ENCODE data around the gene NANOS3. TPM values are rescaled to one million over a fixed set of nuclear protein-coding genes. Genes with fewer than 3 reads are reported as not detected.

Gene NANOS3
- polyA plus RNA-seq (2013, experiment 1 of 2): 3.8 TPM
- polyA plus RNA-seq (2013, experiment 2 of 2): 2.2 TPM

DNA sequence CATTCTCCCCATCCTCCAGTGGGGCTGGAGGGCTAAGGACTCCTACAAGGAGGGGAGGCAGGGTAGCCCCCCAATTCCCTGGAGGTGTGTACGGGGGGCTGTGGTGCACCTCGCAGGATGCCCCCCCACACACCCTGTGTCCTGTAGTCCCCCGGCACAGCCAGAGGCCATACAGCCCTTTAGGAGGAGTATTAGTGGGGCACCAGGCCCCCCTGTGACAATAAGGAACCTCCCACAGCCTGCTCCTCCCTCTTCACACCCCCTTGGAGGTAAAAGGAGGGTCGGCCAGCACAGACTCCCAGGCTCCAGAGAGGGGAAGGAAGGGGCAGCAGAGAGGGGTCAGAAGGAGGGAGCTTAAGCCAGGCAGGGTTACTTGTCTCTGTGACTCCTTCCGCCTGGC, at the start of gene NANOS3:
Gene NANOS3 (plus strand): TSS at position 301 of the 400 bp plus-strand sequence. CDS start 115 bp downstream, outside the sequence.
- H3K4me1 ChIP-seq (ENCODE audit: control insufficient read depth, insufficient read depth, low read length, poor library complexity, severe bottlenecking): peaks cover 22% of the 10 kb centered on the region
- no peak within 1 kb of the TSS for H3K4me3 ChIP-seq (ENCODE audit: extremely low read depth, insufficient read depth, low read length, poor library complexity, severe bottlenecking)
- H3K36me3 ChIP-seq (ENCODE audit: control insufficient read depth, insufficient read depth, low read length): no peaks in the 10 kb centered on the region
- no peak within 1 kb of the TSS for H3K27ac ChIP-seq (ENCODE audit: low read depth, low read length, severe bottlenecking)
- WGBS, 2 experiments (ENCODE audit: insufficient coverage in 2 of 2): 43 to 55% methylated on average over 2 to 3 of the region's 5 CpGs
- no peaks in the 10 kb centered on the region for H3K9me3 ChIP-seq (ENCODE audit: control insufficient read depth, low read length)

DNA sequence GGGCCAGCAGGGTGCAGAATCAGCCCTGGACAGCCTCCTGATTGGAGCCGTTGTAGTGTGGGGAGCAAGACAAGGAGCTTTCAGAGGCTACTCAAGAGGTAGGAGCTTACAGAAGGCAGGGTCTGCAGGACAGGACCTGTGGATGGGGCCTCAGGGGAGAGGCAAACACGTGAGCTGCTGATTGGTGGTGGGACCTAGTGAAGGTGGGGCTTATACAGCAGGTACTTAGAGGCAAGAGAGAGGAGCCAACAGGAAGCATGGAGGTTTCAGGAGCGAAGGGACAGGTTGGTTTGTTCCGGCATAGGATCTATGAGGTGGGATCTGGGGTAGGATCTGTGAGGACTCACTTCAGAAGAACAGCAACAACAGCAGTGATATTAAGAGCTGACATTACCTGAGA, 49.3 kb upstream of the NANOS3 start:
- H3K9me3 ChIP-seq (ENCODE audit: control insufficient read depth, low read length): no peaks in the 10 kb centered on the region
- WGBS, 2 experiments (ENCODE audit: insufficient coverage in 2 of 2): 88 to 90% methylated on average over 4 of the region's 4 CpGs
- no peaks in the 10 kb centered on the region for H3K4me1 ChIP-seq (ENCODE audit: control insufficient read depth, insufficient read depth, low read length, poor library complexity, severe bottlenecking)
- no peak overlapping the region for H3K27ac ChIP-seq (ENCODE audit: low read depth, low read length, severe bottlenecking)
- peaks cover 73% of the 10 kb centered on the region for H3K36me3 ChIP-seq (ENCODE audit: control insufficient read depth, insufficient read depth, low read length)
- H3K4me3 ChIP-seq (ENCODE audit: extremely low read depth, insufficient read depth, low read length, poor library complexity, severe bottlenecking): no peak overlapping the region

DNA sequence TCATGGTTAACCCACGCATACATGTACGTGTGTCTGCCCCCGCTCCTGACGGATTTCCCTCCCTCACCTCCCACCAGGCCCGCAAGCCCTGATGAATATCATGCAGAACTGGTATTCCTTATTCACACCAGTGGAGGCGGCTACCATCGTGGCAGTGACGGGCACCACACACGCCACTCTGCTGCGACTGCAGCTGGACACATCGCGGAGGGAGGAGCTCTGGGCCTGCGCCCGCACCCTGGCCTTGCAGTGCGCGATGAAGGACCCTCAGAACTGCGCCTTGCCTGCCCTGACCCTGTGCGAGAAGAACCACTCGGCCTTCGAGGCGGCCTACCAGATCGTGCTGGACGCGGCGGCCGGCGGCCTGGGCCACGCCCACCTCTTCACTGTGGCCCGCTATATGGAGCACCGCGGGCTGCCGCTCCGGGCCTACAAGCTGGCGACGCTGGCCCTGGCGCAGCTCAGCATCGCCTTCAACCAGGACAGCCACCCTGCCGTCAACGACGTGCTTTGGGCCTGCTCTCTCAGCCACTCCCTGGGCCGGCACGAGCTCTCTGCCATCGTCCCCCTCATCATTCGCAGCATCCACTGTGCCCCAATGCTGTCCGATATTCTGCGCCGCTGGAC, 46.7 kb upstream of the NANOS3 start:
- Histone ChIP-seq H3K4me1 (ENCODE audit: control insufficient read depth, insufficient read depth, low read length, poor library complexity, severe bottlenecking) (peaks cover 5% of the 10 kb centered on the region), H3K36me3 (ENCODE audit: control insufficient read depth, insufficient read depth, low read length) (peaks cover 67% of the 10 kb centered on the region), H3K9me3 (ENCODE audit: control insufficient read depth, low read length) (no peaks in the 10 kb centered on the region), H3K27ac (ENCODE audit: low read depth, low read length, severe bottlenecking) (no peak overlapping the region), H3K4me3 (ENCODE audit: extremely low read depth, insufficient read depth, low read length, poor library complexity, severe bottlenecking) (no peak overlapping the region)
- 96% methylated on average over 36 to 45 of the region's 47 CpGs for WGBS, 2 experiments (ENCODE audit: insufficient coverage in 2 of 2)

DNA sequence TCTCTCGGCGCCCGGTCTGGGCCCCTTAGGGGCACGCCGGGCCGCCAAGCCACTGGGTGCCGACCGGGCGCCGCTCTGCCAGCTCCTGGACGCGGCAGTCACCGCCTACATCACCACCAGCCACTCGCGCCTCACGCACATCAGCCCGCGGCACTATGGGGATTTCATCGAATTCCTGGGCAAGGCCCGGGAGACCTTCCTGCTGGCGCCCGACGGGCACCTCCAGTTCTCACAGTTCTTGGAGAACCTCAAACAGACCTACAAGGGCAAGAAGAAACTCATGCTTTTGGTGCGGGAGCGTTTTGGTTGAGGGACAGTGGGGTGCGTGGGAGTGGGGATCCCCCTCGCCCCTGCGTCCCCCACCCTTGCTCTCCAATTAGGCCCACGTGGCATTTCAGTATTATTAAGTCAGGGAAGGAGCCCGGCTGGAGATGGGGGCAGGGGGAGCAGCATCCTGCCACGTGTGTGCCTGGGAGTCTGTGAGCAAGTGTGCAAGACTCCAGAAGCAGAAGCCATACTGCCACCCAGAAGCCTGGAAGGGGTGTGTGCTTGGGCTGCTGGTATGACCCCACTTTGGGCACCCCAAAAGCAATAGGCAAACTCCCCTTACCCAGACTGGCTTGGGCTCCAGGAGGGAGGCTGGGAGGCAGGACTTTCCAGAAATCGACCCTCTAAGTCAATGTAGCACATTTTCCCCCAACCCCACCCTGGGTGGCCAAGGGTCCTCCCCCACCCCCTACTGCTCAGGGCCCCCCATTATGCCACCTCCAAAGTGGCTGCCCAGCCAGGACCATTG, 46.0 kb upstream of the NANOS3 start:
- Histone ChIP-seq H3K36me3 (ENCODE audit: control insufficient read depth, insufficient read depth, low read length) (peaks cover 69% of the 10 kb centered on the region), H3K27ac (ENCODE audit: low read depth, low read length, severe bottlenecking) (no peak overlapping the region), H3K4me1 (ENCODE audit: control insufficient read depth, insufficient read depth, low read length, poor library complexity, severe bottlenecking) (peaks cover 5% of the 10 kb centered on the region), H3K9me3 (ENCODE audit: control insufficient read depth, low read length) (no peaks in the 10 kb centered on the region), H3K4me3 (ENCODE audit: extremely low read depth, insufficient read depth, low read length, poor library complexity, severe bottlenecking) (no peak overlapping the region)
- 95 to 98% methylated on average over 25 to 28 of the region's 32 CpGs for WGBS, 2 experiments (ENCODE audit: insufficient coverage in 2 of 2)

DNA sequence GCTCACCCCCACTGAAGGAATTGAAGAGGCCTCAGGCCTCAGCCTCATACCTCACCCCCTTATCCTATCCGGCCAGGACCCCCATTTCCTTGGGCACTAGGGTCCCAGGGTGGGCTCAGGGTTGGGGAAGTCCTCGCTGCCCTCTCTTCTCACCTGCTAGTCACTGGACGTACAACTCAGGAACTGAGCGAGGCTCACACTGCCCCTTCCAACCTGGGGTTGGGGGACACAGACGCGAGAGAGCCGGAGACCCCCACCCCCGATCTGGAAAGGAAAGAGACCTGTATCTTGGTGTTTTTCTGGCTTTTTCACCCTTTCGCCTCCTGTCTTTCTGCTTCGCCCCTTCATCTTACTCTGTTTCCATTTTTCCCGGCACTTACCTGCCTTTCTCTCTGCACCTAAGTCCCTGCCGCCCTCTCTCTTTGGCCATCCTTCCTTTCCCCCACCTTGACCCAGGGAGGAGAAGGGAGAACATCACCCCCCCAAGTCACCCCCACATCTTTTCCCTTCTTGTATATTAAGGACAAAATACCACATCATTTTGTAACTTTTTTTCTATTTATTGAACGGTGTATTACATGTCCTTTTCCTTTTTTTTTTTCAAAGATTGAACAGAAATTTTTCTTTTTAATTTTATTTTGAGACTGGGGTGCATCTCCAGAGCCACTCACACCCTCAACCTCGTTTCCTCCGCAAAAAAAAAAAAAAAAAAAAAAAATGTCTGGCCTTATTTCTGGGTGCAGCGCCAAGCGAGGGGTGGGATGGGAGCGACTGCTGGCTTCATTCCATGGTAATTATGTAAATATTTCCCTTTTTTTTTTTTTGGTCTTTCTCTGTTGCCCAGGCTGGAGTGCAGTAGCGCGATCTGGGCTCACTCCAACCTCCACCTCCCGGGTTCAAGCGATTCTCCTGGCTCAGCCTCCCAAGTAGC, 45.1 kb upstream of the NANOS3 start:
- Histone ChIP-seq H3K9me3 (ENCODE audit: control insufficient read depth, low read length) (no peaks in the 10 kb centered on the region), H3K27ac (ENCODE audit: low read depth, low read length, severe bottlenecking) (no peak overlapping the region)
- WGBS, 2 experiments (ENCODE audit: insufficient coverage in 2 of 2): 98 to 99% methylated on average over 11 to 13 of the region's 22 CpGs

DNA sequence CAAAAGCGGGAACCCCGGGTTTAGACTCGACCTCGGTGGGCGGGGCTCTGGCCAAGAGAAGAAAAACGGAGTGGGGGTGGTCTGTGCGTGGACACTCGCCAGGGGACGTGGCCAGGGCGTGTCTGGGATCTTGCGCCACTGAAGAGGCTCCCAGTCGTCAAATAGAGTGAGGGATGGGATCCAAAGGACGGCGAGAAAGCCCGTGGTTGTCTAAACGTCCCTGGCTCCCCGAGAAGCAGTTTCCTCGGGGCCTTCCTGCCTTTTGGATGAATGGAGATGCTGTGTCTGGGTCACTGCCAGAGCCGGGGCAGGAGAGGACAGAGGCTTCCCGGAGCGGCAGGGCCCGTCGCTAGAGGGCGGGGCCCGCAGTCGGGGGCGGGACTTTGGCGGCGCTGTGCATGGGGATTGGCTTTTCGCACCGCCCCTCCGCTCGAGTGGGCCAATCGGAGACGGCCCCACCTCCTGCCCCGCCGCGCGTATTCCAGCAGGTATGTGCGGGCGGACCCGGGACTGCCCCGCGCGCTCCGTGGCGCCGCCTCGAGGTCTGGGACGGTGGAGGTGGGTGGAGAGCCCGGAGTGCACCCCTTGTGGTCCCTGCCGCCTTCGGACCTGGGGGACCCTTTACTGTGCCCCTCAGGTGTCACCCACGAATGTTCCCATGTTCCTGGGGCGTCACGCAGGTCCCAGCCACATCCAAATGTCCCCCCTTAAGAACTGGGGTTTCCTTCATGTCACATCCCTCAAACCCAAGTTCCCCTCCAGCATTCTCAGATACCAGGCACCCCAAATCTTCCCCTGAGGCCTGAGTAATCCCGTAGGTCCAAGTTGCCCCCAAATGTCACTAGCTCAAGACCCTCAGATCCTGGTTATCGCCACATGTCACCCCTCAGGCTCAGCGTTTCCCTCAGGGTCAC, 43.3 kb upstream of the NANOS3 start:
- H3K27ac ChIP-seq (ENCODE audit: low read depth, low read length, severe bottlenecking): peak overlapping the region; percentile 69
- H3K9me3 ChIP-seq (ENCODE audit: control insufficient read depth, low read length): no peaks in the 10 kb centered on the region
- peaks cover 24% of the 10 kb centered on the region for H3K4me1 ChIP-seq (ENCODE audit: control insufficient read depth, insufficient read depth, low read length, poor library complexity, severe bottlenecking)
- H3K4me3 ChIP-seq (ENCODE audit: extremely low read depth, insufficient read depth, low read length, poor library complexity, severe bottlenecking): no peak overlapping the region
- peaks cover 70% of the 10 kb centered on the region for H3K36me3 ChIP-seq (ENCODE audit: control insufficient read depth, insufficient read depth, low read length)
- 24 to 30% methylated on average over 44 to 56 of the region's 59 CpGs for WGBS, 2 experiments (ENCODE audit: insufficient coverage in 2 of 2)

More for the DNA sequence above, 45.1 kb upstream of the NANOS3 start:
- Histone ChIP-seq H3K36me3 (ENCODE audit: control insufficient read depth, insufficient read depth, low read length) (peaks cover 74% of the 10 kb centered on the region), H3K4me1 (ENCODE audit: control insufficient read depth, insufficient read depth, low read length, poor library complexity, severe bottlenecking) (peaks cover 11% of the 10 kb centered on the region), H3K4me3 (ENCODE audit: extremely low read depth, insufficient read depth, low read length, poor library complexity, severe bottlenecking) (no peak overlapping the region)

DNA sequence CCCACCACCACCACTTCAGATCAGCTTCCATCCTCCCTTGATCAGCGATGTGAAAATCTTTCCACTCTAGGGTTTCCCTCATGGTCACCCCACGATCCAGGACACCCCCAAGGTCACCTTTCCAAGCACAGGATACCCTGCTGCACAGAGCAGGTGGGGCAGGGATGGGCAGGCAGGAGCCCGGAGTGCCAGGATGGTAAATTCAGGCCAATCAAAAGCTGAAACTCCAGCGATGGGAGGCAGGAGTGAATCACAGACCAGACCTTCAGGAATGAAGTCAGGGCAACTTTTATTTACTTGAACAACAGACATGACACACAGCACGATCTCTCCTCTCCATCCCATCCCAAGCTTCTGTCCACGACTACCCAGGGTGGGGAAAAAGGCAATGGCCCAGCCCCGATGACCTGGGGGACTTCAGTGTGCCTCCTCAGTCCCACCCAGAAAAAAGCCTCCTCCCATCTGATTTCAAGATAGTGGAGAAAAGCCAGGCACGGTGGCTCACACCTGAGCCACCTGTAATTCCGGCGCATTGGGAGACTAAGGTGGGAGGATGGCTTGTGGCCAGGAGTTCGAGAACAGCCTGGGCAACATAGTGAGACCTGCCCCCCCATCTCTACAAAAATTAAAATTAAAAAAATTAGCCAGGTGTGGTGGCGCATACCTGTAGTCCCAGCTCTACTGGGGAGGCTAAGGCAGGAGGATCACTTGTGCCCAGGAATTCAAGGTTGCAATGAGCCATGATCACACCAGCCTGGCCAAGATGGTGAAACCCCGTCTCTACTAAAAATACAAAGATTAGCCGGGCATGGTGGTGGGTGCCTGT, 42.5 kb upstream of the NANOS3 start:
- Histone ChIP-seq H3K9me3 (ENCODE audit: control insufficient read depth, low read length) (no peaks in the 10 kb centered on the region), H3K36me3 (ENCODE audit: control insufficient read depth, insufficient read depth, low read length) (peaks cover 75% of the 10 kb centered on the region), H3K4me3 (ENCODE audit: extremely low read depth, insufficient read depth, low read length, poor library complexity, severe bottlenecking) (no peak overlapping the region), H3K4me1 (ENCODE audit: control insufficient read depth, insufficient read depth, low read length, poor library complexity, severe bottlenecking) (peaks cover 32% of the 10 kb centered on the region), H3K27ac (ENCODE audit: low read depth, low read length, severe bottlenecking) (peak overlapping the region; percentile 64)
- 84 to 95% methylated on average over 8 to 9 of the region's 14 CpGs for WGBS, 2 experiments (ENCODE audit: insufficient coverage in 2 of 2)

DNA sequence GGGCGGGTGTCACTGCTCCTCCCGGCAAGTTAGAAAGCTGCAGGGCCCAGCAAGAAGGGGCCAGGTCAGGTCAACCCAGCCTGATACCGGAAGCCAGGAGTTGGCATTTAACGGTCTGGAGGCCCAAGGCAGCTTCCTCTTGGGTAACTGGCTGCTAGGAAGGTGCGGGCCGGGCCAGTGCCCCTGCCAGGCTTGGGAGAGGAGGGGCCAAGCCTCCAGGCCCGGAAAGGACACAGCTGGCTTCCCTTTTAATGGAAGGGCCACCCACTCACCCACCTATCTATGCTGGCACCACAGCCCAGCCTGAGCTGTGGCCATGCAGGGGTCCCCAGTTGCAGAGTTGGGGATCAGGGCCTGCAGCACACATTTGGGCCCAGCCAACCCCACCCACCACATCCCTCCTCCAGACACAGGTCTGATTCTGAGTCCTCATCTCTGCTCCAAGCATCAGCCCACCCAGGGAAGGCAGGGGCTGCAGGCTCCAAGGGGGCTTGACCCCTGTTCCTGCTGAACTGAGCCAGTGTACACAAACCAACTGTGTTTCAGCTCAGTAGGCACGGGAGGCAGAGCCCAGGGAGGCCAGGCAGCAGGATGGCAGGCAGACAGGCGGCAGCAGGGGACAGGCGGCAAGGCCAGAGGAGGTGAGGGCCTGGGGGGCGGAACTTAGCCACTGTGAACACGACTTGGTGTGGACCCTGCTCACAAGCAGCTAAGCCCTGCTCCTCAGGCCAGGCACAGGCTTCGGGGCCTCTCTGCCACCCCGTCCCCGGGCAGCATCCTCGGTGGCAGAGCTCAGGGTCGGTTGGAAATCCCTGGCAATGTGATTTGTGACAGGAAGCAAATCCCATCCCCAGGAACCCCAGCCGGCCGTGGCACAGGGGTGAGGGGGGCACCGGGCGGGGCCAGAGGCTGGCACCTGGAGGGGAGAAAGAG, 40.9 kb upstream of the NANOS3 start:
- Histone ChIP-seq H3K27ac (ENCODE audit: low read depth, low read length, severe bottlenecking) (peak overlapping the region; percentile 73), H3K4me3 (ENCODE audit: extremely low read depth, insufficient read depth, low read length, poor library complexity, severe bottlenecking) (no peak overlapping the region), H3K36me3 (ENCODE audit: control insufficient read depth, insufficient read depth, low read length) (peaks cover 76% of the 10 kb centered on the region), H3K9me3 (ENCODE audit: control insufficient read depth, low read length) (no peaks in the 10 kb centered on the region), H3K4me1 (ENCODE audit: control insufficient read depth, insufficient read depth, low read length, poor library complexity, severe bottlenecking) (peaks cover 42% of the 10 kb centered on the region)
- 93% methylated on average over 19 of the region's 21 CpGs for WGBS, 2 experiments (ENCODE audit: insufficient coverage in 2 of 2)
